ENCODE data around the gene SIGLEC9.

DNA sequence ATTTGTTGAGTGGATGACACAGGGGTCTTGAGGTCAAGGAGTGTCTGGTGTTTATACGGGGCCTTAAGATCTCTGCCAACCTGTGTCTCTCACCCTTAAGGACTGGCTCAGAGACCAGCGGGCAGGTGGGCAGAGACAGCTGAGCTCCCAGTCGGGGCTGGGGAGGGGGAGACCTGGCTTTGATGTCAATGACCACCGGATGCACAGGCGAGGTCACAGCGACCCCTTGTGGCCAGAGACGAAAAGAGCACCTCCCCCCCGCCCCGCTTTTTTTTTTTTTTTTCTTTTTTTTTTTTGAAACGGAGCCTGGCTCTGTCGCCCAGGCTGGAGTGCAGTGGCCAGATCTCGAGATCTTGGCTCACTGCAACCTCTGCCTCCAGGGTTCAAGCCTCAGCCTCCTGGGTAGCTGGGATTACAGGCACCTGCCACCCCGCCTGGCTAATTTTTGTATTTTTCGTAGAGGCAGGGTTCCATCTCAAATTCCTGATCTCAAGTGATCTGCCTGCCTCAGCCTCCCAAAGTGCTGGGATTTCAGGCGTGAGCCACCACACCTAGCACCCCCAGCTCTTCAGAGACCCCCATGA lies 29.9 kb upstream of the SIGLEC9 start:
- TF ChIP-seq, protein P1, sequence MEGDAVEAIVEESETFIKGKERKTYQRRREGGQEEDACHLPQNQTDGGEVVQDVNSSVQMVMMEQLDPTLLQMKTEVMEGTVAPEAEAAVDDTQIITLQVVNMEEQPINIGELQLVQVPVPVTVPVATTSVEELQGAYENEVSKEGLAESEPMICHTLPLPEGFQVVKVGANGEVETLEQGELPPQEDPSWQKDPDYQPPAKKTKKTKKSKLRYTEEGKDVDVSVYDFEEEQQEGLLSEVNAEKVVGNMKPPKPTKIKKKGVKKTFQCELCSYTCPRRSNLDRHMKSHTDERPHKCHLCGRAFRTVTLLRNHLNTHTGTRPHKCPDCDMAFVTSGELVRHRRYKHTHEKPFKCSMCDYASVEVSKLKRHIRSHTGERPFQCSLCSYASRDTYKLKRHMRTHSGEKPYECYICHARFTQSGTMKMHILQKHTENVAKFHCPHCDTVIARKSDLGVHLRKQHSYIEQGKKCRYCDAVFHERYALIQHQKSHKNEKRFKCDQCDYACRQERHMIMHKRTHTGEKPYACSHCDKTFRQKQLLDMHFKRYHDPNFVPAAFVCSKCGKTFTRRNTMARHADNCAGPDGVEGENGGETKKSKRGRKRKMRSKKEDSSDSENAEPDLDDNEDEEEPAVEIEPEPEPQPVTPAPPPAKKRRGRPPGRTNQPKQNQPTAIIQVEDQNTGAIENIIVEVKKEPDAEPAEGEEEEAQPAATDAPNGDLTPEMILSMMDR (IDR thresholded peaks at IDR 0.05), result peak; percentile 72
- TF ChIP-seq EZH2 (IDR thresholded peaks at IDR 0.05; ENCODE audit: borderline replicate concordance, insufficient read depth, low read depth, low read length, poor library complexity, severe bottlenecking), result no peak
